Stromal cell of bone marrow (primary cell): Measurements from ENCODE around the gene PABPN1L.
"Not testable (repeated sequence)": the region's sequence is repeated elsewhere in the genome, so short reads cannot be mapped to it uniquely, and the experiment has no call there.

Experiments used
- DNase-seq: peaks from one replicate; pipeline ENCODE4 v3.0.0-alpha.2; 2012; ENCODE audit warnings: low read depth

The PABPN1L gene

GRCh38 chr16:88830258-88830657 lies 36.2 kb downstream of the PABPN1L start:
- no peak for DNase-seq

DNA sequence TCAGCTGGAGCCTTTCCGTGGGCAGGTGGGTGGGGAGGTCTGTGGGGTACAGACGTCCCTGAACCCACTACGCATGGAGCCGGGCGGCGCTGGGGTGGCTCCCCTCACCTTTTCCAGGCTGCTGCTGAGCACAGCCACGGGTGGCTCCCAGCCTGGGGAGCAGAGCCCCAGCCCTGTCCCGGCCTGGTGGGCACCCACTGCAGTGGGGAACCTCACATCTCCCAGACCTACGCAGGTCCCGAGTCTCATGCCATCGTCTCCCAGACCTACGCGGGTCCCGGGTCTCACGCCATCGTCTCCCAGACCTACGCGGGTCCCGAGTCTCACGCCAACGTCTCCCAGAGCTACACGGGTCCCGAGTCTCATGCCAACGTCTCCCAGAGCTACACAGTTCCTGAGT lies 37.7 kb downstream of the PABPN1L start:
- no peak for DNase-seq

DNA sequence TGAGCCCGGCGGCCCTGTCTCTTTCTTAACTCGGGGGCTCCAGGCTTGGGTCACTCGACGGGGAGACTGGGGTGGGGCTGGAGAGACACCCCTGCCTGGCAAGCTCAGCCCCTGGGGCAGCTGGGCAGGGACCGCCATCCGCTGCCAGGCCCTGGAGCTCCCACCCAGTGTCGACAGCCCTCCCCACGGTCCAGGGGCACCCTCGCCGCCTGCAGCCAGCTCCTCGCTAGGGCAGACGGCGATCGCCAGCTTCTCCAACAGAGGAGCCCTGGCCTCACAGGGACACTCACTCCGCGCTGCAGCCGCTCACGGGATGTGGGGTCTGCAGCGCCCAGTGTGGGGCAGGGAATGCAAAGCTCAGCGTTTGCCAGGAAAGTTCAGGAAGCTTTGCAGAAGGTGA lies 38.7 kb downstream of the PABPN1L start:
- DNase-seq, result no peak

- no peak for DNase-seq
These were observed 40.2 kb downstream of the PABPN1L start for GRCh38 chr16:88826070-88826840.

DNA sequence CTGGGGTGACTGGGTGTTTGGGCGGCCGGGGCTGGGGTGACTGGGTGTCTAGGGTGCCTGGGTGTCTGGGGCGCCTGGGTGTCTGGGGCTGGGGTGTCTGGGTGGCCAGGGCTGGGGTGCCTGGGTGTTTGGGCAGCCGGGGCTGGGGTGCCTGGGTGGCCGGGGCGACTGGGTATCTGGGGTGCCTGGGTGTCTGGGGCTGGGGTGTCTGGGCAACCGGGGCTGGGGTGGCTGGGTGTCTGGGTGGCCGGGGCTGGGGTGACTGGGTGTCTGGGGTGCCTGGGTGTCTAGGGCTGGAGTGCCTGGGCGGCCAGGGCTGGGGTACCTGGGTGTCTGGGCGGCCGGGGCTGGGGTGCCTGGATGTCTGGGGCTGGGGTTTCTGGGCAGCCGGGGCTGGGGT lies 41.3 kb downstream of the PABPN1L start:
- DNase-seq, result no peak

GRCh38 chr16:88824256-88825077 lies 42.0 kb downstream of the PABPN1L start:
- no peak for DNase-seq

DNA sequence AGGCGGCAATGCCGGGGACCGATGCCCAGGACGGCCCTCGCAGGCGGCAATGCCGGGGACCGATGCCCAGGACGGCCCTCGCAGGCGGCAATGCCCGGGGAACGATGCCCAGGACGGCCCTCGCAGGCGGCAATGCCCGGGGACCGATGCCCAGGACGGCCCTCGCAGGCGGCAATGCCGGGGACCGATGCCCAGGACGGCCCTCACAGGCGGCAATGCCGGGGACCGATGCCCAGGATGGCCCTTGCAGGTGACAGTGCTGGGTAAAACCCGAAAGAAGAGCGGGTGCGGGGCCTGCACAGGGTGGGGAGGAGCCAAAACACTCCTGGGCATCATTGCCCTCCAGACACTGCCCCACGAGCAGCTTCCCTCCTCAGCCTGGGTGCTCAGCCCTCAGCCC lies 42.8 kb downstream of the PABPN1L start:
- DNase-seq, result not testable (repeated sequence)

DNA sequence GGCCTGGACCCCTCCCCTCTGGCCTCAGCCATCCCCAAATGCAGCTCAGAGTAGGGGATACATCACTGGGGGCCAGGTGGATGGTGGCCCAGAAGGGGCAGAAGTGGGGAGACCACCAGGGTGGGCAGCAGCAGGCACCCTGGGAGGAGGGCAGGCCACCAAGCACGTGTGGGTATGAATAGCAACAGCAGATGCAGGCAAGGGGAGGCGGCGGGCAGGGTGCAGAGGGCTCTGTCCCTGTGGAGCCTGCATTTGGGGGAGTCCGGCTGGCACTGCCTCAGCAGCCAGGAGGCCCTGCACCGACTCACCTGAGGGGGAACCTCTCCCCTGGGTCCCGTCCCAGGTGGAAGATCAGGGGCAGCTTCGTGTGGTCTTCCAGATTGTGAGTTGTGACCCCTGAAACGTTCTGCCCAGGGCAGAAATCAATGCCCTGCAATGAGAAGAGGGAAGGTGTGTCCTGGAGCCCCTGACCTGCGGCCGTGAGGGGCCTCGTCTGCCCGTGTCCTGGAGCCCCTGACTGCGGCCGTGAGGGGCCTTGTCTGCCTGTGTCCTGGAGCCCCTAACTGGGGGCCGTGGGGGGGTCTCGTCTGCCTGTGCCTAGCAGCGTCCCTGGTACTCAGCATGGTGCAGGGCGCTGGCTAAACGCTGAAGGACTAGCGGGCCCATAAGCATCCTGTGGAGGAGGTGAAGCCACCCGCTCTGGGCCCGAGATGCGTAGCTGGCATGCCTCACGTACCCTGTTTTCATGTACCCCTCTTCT lies 44.0 kb downstream of the PABPN1L start:
- DNase-seq, result no peak

DNA sequence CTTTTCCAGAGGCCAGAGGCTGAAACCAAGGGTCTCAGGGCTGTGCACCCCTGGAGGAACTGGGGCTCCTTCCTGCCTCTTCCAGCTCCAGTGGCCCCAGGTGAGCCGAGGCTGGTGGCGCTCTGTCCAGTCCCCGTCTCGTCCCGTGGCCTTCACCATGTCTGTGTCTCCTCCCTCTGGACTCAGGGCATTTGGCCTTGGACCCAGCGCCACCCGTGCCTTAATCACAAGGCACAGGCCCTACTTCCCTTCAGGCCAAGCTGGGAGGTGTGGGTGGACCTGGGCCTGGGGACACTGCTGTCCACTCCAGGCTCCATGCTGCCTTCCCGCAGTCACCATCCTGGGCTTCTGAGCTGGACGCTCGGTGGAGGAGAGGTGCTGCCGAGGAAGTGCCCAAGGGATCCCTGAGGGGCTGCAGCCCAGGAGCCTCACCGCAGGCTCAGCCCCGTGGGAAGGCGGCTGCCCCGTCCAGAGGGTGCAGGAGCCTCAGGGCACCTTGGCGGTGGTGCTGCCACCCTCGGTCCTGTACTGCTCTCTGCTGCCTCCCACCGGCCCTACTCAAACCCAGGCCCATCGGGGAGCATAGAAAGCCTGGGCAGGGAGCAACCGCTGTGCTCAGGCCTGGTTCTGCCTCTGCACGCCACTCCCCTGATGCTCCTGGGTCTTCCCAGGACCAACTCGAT lies 45.2 kb downstream of the PABPN1L start:
- DNase-seq, result no peak

- DNase-seq, result no peak
These were observed 46.0 kb downstream of the PABPN1L start for GRCh38 chr16:88820385-88821025.

- no peak for DNase-seq
These were observed 47.3 kb downstream of the PABPN1L start for GRCh38 chr16:88819126-88819525.

DNA sequence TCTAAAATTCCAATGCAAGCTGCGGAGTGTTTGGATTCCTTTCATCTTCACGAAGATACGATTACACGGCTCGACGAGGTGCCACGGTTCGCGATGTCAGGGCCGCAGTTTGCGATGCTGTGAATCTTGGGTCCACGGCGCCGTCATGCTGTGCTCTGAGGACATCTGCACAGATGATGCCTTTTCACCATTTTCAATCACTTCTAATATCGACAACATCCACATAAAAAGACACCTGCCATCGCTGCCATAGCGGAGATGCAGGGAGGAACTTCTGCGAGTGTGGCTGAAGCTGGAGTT lies 47.9 kb downstream of the PABPN1L start:
- DNase-seq, result no peak

DNA sequence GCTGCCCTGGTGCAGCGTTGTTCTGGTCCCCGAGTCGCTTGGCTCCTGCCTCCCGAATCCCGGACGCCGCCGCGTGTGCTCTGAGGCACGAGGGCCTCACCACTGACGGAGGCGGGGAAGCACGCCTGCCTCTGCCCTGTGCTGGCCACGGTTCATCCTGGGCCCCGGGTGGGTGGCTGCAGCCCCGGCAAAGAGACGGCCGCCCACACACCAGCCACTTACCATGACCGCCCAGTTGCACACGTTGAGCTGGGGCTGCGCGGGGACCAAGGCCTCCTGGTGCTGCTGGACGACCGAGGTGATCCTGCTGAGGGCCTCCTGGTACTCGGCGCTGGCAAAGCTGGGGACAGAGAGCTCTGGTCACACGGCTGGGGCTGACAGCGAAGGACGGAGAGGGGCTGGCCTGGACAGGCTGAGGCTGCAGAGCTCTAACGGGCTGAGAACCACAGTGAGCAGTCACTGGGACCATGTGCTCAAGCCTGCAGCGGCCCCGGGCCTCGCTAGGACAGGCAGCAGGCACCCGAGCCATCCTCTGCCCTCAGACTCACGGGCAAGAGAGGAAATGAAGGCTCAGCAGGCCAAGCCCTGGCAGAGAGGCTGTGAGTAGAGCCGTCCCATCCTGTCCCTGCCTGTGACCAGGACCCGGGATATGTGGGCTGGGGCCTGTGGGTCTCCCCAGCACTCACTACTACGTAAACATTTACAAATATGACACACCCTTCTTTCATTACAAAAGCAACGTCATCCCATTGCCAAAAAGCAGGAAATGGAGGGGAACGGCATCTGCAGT lies 48.5 kb downstream of the PABPN1L start:
- no peak for DNase-seq

DNA sequence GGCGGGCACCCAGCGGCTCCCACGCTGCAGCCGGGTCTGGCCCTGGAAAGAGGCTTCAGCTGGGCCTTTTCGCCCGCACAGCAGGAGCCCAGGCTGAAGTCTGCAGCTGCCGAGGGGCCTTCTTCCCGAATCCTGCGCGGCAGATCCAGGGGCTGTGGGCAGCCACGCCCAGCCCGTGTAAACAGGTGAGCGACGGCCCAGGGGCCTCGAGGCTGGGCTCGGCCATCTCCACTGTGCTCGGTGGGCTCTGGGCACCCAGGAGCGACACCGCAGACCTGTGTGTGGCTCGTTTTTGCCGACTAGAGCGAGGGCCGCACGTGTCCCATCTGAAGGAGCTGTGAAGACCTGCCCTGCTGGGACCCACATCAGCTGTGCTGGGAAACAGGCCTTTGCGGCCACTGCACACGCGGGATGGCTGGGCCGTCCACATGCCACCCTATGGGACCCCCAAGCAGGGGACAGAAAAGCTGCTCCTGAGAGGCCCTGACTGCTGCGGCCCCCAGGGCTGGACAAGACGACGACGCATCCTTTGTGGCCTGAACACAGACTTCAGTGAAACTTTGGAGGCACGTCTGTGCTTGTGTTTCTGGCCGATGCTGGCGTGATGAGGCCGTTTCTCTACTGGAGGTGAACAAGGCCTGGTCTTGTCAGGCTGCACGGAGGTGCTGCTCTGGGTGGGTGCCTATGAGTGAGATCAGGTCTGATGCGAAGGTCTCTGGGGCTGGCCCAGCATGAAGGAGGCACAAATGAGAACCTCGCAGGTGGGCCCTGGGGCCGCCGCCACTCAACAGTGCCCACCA lies 49.5 kb downstream of the PABPN1L start:
- no peak for DNase-seq

GRCh38 chr16:88815901-88816589 lies 50.4 kb downstream of the PABPN1L start:
- no peak for DNase-seq

DNA sequence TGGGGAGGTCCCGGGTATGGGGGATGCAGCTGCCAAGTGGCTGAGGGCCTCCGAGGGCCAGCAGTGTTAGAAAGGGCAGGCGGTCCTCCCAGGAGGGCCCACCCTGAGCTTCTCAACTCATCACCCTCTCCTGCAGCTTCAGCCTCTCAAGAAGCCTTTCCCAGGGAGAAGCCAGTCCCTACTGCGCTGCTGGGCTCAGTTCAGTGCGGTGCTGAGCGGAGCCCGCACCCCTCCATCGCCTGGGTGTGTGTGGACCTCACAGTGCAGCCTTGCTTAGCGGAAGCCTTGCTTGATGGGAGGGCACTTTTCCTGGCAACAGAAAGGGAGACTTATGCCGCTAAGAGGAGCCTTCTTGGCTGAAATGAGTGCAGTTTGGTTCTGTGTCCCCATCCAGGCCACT lies 51.2 kb downstream of the PABPN1L start:
- no peak for DNase-seq

- no peak for DNase-seq
These were observed 52.3 kb downstream of the PABPN1L start for GRCh38 chr16:88814144-88814502.
